WTC11 (cell line): ENCODE data around the gene BNIPL. TPM values are rescaled to one million over a fixed set of nuclear protein-coding genes. Genes with fewer than 3 reads are reported as not detected.

Experiments
- ESRRA ChIP-seq: sonication (generic); formaldehyde crosslinking; IDR thresholded peaks from 2 replicates; pipeline ENCODE4 v1.8.1; 2022; ENCODE audit warnings: mild to moderate bottlenecking, missing genetic modification reagents, borderline replicate concordance
- FOXP1 ChIP-seq: sonication (generic); formaldehyde crosslinking; IDR thresholded peaks from 2 replicates; pipeline ENCODE4 v1.8.0; 2022; ENCODE audit warnings: missing genetic modification reagents, mild to moderate bottlenecking, moderate library complexity, borderline replicate concordance
- FOXP4 ChIP-seq: sonication (generic); formaldehyde crosslinking; IDR thresholded peaks from 2 replicates; pipeline ENCODE4 v1.8.0; 2022; ENCODE audit warnings: mild to moderate bottlenecking, missing genetic modification reagents
- GABPB1 ChIP-seq: sonication (generic); formaldehyde crosslinking; IDR thresholded peaks from 2 replicates; pipeline ENCODE4 v1.8.1; 2023; ENCODE audit warnings: mild to moderate bottlenecking, missing genetic modification reagents
- JUN ChIP-seq: sonication (generic); formaldehyde crosslinking; IDR thresholded peaks from 2 replicates; pipeline ENCODE4 v1.8.0; 2023; ENCODE audit warnings: mild to moderate bottlenecking, missing genetic modification reagents
- KAT7 ChIP-seq: sonication (generic); formaldehyde crosslinking; IDR thresholded peaks from 2 replicates; pipeline ENCODE4 v1.8.1; 2023; ENCODE audit warnings: missing genetic modification reagents, mild to moderate bottlenecking, borderline replicate concordance
- NFE2L1 ChIP-seq: sonication (generic); formaldehyde crosslinking; IDR thresholded peaks from 2 replicates; pipeline ENCODE4 v1.8.1; 2023; ENCODE audit warnings: missing genetic modification reagents
- PREB ChIP-seq: sonication (generic); formaldehyde crosslinking; IDR thresholded peaks from 2 replicates; pipeline ENCODE4 v1.8.1; 2022; ENCODE audit warnings: mild to moderate bottlenecking, missing genetic modification reagents, moderate library complexity, borderline replicate concordance
- SMAD4 ChIP-seq: sonication (generic); formaldehyde crosslinking; IDR thresholded peaks from 2 replicates; pipeline ENCODE4 v1.8.0; 2022; ENCODE audit warnings: mild to moderate bottlenecking, missing genetic modification reagents
- STAT6 ChIP-seq: sonication (generic); formaldehyde crosslinking; conservative IDR thresholded peaks from 2 replicates; pipeline ENCODE4 v1.8.1; 2023; ENCODE audit warnings: mild to moderate bottlenecking, low read depth, missing genetic modification reagents, moderate library complexity
- USF2 ChIP-seq: sonication (generic); formaldehyde crosslinking; IDR thresholded peaks from 2 replicates; pipeline ENCODE4 v1.8.1; 2023; ENCODE audit warnings: mild to moderate bottlenecking, missing genetic modification reagents, moderate library complexity
- ZMAT4 ChIP-seq: fragments of 250-450 bp; sonication (Bioruptor Pico); IDR thresholded peaks from 2 replicates; pipeline ENCODE4 v1.9.0; 2021; ENCODE audit warnings: mild to moderate bottlenecking
- ZNF263 ChIP-seq: sonication (generic); formaldehyde crosslinking; IDR thresholded peaks from 2 replicates; pipeline ENCODE4 v1.8.1; 2022; ENCODE audit warnings: low read depth, mild to moderate bottlenecking, moderate library complexity, missing genetic modification reagents
- ZNF416 ChIP-seq: fragments of 250-450 bp; sonication (Bioruptor Pico); IDR thresholded peaks from 2 replicates; pipeline ENCODE4 v1.9.0; 2021; ENCODE audit warnings: mild to moderate bottlenecking, inconsistent platforms
- total RNA-seq: library from RNA; stranded (reverse); gene quantifications from 3 replicates; pipeline ENCODE4 v1.2.3, GENCODE V29; 2021
- TF ChIP-seq, protein P1 (sequence below): sonication (generic); formaldehyde crosslinking; IDR thresholded peaks from 2 replicates; pipeline ENCODE4 v1.8.1; 2023; ENCODE audit warnings: mild to moderate bottlenecking, missing genetic modification reagents
- TF ChIP-seq, protein P2 (sequence below): sonication (generic); formaldehyde crosslinking; IDR thresholded peaks from 2 replicates; pipeline ENCODE4 v1.8.1; 2022; ENCODE audit warnings: low read depth, missing genetic modification reagents, borderline replicate concordance
- TF ChIP-seq, protein P3 (sequence below): sonication (generic); formaldehyde crosslinking; IDR thresholded peaks from 2 replicates; pipeline ENCODE4 v1.8.0; 2022; ENCODE audit warnings: mild to moderate bottlenecking, missing genetic modification reagents
- TF ChIP-seq, protein P4 (sequence below): fragments of 250-450 bp; sonication (Bioruptor Pico); IDR thresholded peaks from 2 replicates; pipeline ENCODE4 v1.9.0; 2021; ENCODE audit warnings: mild to moderate bottlenecking
- TF ChIP-seq, protein P5 (sequence below): sonication (generic); formaldehyde crosslinking; IDR thresholded peaks from 2 replicates; pipeline ENCODE4 v1.8.1; 2022; ENCODE audit warnings: missing genetic modification reagents, borderline replicate concordance

Gene BNIPL
- total RNA-seq, 1 experiment from 2014 or later: 3.8 TPM

- TF ChIP-seq STAT6 (no peak), JUN (no peak), ZNF263 (CRISPR knock-in tag) (no peak), PREB (CRISPR knock-in tag) (no peak), KAT7 (peak; percentile 82; the same call in 1 of the 2 replicates), FOXP1 (peak; percentile 66; the same call in 1 of the 2 replicates), ZNF416 (CRISPR knock-in tag) (no peak), NFE2L1 (CRISPR knock-in tag) (no peak), GABPB1 (CRISPR knock-in tag) (peak; percentile 47; the same call in 1 of the 2 replicates), USF2 (CRISPR knock-in tag) (no peak), ESRRA (CRISPR knock-in tag) (0 out of 2 replicates have a peak, but pooled peaks have one; percentile 40), FOXP4 (CRISPR knock-in tag) (no peak), ZMAT4 (no peak), SMAD4 (CRISPR knock-in tag) (no peak)
- TF ChIP-seq, protein P1, sequence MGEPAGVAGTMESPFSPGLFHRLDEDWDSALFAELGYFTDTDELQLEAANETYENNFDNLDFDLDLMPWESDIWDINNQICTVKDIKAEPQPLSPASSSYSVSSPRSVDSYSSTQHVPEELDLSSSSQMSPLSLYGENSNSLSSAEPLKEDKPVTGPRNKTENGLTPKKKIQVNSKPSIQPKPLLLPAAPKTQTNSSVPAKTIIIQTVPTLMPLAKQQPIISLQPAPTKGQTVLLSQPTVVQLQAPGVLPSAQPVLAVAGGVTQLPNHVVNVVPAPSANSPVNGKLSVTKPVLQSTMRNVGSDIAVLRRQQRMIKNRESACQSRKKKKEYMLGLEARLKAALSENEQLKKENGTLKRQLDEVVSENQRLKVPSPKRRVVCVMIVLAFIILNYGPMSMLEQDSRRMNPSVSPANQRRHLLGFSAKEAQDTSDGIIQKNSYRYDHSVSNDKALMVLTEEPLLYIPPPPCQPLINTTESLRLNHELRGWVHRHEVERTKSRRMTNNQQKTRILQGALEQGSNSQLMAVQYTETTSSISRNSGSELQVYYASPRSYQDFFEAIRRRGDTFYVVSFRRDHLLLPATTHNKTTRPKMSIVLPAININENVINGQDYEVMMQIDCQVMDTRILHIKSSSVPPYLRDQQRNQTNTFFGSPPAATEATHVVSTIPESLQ (CRISPR knock-in tag): no peak
- TF ChIP-seq, protein P2, sequence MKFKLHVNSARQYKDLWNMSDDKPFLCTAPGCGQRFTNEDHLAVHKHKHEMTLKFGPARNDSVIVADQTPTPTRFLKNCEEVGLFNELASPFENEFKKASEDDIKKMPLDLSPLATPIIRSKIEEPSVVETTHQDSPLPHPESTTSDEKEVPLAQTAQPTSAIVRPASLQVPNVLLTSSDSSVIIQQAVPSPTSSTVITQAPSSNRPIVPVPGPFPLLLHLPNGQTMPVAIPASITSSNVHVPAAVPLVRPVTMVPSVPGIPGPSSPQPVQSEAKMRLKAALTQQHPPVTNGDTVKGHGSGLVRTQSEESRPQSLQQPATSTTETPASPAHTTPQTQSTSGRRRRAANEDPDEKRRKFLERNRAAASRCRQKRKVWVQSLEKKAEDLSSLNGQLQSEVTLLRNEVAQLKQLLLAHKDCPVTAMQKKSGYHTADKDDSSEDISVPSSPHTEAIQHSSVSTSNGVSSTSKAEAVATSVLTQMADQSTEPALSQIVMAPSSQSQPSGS (CRISPR knock-in tag): no peak
- TF ChIP-seq, protein P3, sequence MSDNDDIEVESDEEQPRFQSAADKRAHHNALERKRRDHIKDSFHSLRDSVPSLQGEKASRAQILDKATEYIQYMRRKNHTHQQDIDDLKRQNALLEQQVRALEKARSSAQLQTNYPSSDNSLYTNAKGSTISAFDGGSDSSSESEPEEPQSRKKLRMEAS (CRISPR knock-in tag): peak; percentile 73
- TF ChIP-seq, protein P4, sequence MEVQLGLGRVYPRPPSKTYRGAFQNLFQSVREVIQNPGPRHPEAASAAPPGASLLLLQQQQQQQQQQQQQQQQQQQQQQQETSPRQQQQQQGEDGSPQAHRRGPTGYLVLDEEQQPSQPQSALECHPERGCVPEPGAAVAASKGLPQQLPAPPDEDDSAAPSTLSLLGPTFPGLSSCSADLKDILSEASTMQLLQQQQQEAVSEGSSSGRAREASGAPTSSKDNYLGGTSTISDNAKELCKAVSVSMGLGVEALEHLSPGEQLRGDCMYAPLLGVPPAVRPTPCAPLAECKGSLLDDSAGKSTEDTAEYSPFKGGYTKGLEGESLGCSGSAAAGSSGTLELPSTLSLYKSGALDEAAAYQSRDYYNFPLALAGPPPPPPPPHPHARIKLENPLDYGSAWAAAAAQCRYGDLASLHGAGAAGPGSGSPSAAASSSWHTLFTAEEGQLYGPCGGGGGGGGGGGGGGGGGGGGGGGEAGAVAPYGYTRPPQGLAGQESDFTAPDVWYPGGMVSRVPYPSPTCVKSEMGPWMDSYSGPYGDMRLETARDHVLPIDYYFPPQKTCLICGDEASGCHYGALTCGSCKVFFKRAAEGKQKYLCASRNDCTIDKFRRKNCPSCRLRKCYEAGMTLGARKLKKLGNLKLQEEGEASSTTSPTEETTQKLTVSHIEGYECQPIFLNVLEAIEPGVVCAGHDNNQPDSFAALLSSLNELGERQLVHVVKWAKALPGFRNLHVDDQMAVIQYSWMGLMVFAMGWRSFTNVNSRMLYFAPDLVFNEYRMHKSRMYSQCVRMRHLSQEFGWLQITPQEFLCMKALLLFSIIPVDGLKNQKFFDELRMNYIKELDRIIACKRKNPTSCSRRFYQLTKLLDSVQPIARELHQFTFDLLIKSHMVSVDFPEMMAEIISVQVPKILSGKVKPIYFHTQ (CRISPR knock-in tag): no peak
- TF ChIP-seq, protein P5, sequence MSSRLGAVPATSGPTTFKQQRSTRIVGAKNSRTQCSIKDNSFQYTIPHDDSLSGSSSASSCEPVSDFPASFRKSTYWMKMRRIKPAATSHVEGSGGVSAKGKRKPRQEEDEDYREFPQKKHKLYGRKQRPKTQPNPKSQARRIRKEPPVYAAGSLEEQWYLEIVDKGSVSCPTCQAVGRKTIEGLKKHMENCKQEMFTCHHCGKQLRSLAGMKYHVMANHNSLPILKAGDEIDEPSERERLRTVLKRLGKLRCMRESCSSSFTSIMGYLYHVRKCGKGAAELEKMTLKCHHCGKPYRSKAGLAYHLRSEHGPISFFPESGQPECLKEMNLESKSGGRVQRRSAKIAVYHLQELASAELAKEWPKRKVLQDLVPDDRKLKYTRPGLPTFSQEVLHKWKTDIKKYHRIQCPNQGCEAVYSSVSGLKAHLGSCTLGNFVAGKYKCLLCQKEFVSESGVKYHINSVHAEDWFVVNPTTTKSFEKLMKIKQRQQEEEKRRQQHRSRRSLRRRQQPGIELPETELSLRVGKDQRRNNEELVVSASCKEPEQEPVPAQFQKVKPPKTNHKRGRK (CRISPR knock-in tag): no peak
Observed at GRCh38 chr1:151008244-151009205, 27.9 kb upstream of the BNIPL start, which contains the start of gene PRUNE1 (continued).
